ENCODE results near the gene FBXO46. TPM values are rescaled to one million over a fixed set of nuclear protein-coding genes. Genes with fewer than 3 reads are reported as not detected.

Gene FBXO46
- total and polyA plus RNA-seq, 2 of the 13 experiments (the other 11 are each of a cell fraction or from before 2014, with no cell fraction given) = 6.2 to 6.4 TPM

DNA sequence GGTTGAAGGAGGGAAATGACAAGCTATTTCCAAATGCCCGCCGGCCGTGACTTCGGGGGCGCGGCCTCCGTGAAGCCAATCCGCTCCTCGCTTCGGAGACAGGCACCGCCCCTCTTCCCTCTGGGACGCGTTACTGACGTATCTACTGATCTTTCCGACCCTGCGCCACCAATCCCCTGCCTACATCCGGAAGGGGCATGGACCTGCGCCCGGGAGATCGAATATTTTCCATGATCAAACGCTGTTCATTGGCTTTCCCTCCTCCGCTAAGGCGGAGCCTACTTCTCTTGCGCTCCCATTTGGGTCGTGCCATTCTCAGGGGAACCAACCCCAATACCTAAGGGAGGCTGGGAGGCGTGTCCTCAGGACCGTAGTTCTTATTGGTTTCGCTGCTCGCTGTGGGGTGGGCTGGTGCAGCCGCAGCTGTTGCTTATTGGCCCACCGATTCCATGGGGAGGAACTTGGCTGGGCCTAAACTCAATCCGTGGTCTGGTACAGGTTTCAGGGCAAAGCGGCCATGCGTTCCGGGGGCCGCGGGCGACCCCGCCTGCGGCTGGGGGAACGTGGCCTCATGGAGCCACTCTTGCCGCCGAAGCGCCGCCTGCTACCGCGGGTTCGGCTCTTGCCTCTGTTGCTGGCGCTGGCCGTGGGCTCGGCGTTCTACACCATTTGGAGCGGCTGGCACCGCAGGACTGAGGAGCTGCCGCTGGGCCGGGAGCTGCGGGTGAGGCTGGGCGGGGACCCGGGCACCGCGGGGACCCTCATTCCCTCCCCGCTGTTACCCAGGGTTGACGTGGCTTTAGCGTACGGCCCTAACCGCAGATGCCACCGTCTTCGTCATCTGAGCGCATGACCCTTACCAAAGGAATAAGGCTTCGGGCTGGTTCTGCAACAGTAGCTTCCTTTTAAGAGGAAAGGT, 38.2 kb downstream of the FBXO46 start, which contains the start of gene QPCTL (continued):
- TF ChIP-seq, protein P1, sequence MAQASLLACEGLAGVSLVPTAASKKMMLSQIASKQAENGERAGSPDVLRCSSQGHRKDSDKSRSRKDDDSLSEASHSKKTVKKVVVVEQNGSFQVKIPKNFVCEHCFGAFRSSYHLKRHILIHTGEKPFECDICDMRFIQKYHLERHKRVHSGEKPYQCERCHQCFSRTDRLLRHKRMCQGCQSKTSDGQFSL (CRISPR knock-in tag; IDR thresholded peaks at IDR 0.05) = 0 out of 2 replicates have a peak, but pooled peaks have one; percentile 19
- peak; percentile 77 for TF ChIP-seq SP4 (CRISPR knock-in tag; IDR thresholded peaks at IDR 0.05)
- TF ChIP-seq JUN (CRISPR knock-in tag; IDR thresholded peaks at IDR 0.05) = no peak
- no peak for TF ChIP-seq MBNL3 (CRISPR knock-in tag; conservative IDR thresholded peaks at IDR 0.05)
- TF ChIP-seq ELF1 (CRISPR knock-in tag; IDR thresholded peaks at IDR 0.05) = peak; percentile 63
- peak; percentile 95 to 96 for TF ChIP-seq POLR2A (IDR thresholded peaks at IDR 0.05; ENCODE audit: insufficient read depth in 1 of 2, low read depth in 2 of 2, low read length in 2 of 2)
- TF ChIP-seq ZNF235 (CRISPR knock-in tag; IDR thresholded peaks at IDR 0.05; ENCODE audit: borderline replicate concordance) = 0 out of 2 replicates have a peak, but pooled peaks have one; percentile 79
- TF ChIP-seq WIZ (CRISPR knock-in tag; IDR thresholded peaks at IDR 0.05) = no peak
- TF ChIP-seq ZNF598 (CRISPR knock-in tag; IDR thresholded peaks at IDR 0.05; ENCODE audit: borderline replicate concordance) = no peak
- TF ChIP-seq POGK (CRISPR knock-in tag; conservative IDR thresholded peaks at IDR 0.05) = no peak
- peak; percentile 74; the same call in 1 of the 2 replicates for TF ChIP-seq ETV5 (CRISPR knock-in tag; IDR thresholded peaks at IDR 0.05; ENCODE audit: borderline replicate concordance)
- TF ChIP-seq MATR3 (CRISPR knock-in tag; IDR thresholded peaks at IDR 0.05) = no peak
- TF ChIP-seq ZFP1 (CRISPR knock-in tag; IDR thresholded peaks at IDR 0.05) = no peak; the same call in 1 of the 2 replicates
- TF ChIP-seq, protein P2, sequence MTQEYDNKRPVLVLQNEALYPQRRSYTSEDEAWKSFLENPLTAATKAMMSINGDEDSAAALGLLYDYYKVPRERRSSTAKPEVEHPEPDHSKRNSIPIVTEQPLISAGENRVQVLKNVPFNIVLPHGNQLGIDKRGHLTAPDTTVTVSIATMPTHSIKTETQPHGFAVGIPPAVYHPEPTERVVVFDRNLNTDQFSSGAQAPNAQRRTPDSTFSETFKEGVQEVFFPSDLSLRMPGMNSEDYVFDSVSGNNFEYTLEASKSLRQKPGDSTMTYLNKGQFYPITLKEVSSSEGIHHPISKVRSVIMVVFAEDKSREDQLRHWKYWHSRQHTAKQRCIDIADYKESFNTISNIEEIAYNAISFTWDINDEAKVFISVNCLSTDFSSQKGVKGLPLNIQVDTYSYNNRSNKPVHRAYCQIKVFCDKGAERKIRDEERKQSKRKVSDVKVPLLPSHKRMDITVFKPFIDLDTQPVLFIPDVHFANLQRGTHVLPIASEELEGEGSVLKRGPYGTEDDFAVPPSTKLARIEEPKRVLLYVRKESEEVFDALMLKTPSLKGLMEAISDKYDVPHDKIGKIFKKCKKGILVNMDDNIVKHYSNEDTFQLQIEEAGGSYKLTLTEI (CRISPR knock-in tag; conservative IDR thresholded peaks at IDR 0.05) = no peak
- TF ChIP-seq, protein P3, sequence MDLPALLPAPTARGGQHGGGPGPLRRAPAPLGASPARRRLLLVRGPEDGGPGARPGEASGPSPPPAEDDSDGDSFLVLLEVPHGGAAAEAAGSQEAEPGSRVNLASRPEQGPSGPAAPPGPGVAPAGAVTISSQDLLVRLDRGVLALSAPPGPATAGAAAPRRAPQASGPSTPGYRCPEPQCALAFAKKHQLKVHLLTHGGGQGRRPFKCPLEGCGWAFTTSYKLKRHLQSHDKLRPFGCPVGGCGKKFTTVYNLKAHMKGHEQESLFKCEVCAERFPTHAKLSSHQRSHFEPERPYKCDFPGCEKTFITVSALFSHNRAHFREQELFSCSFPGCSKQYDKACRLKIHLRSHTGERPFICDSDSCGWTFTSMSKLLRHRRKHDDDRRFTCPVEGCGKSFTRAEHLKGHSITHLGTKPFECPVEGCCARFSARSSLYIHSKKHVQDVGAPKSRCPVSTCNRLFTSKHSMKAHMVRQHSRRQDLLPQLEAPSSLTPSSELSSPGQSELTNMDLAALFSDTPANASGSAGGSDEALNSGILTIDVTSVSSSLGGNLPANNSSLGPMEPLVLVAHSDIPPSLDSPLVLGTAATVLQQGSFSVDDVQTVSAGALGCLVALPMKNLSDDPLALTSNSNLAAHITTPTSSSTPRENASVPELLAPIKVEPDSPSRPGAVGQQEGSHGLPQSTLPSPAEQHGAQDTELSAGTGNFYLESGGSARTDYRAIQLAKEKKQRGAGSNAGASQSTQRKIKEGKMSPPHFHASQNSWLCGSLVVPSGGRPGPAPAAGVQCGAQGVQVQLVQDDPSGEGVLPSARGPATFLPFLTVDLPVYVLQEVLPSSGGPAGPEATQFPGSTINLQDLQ (CRISPR knock-in tag; IDR thresholded peaks at IDR 0.05) = no peak
- TF ChIP-seq HBP1 (CRISPR knock-in tag; IDR thresholded peaks at IDR 0.05; ENCODE audit: low read depth) = 0 out of 2 replicates have a peak, but pooled peaks have one; percentile 31
- no peak for TF ChIP-seq SATB2 (CRISPR knock-in tag; IDR thresholded peaks at IDR 0.05)
- no peak for TF ChIP-seq RCOR2 (CRISPR knock-in tag; IDR thresholded peaks at IDR 0.05)
- no peak for TF ChIP-seq SNAPC5 (CRISPR knock-in tag; IDR thresholded peaks at IDR 0.05; ENCODE audit: borderline replicate concordance)
- 0 out of 2 replicates have a peak, but pooled peaks have one; percentile 14 for TF ChIP-seq BHLHE40 (IDR thresholded peaks at IDR 0.05; ENCODE audit: low read length)
